Keratinocyte (primary cell): Measurements from ENCODE around the gene TFCP2L1. TPM values are rescaled to one million over a fixed set of nuclear protein-coding genes. Genes with fewer than 3 reads are reported as not detected.
"Not testable (repeated sequence)": the region's sequence is repeated elsewhere in the genome, so short reads cannot be mapped to it uniquely, and the experiment has no call there.

Source experiments
- DNase-seq: peaks from one replicate; pipeline ENCODE4 v3.0.0-alpha.2; 2011; ENCODE audit warnings: low read depth, missing footprints, low spot score
- FAIRE-seq: peaks from 2 replicates; lab custom pipeline; 2011; peaks lifted over from hg19 to GRCh38; lab: Jason Lieb, UNC
- H2AFZ ChIP-seq: 2 replicates; pipeline ENCODE4 v1.6.0; 2012; ENCODE audit warnings: low read length, control low read depth, inconsistent platforms; ENCODE audit not compliant: control insufficient read depth
- H3K27ac ChIP-seq: 2 replicates; pipeline ENCODE4 v1.5.1; 2011; ENCODE audit warnings: low read length; ENCODE audit not compliant: control insufficient read depth, insufficient read depth
- H3K27me3 ChIP-seq: 3 replicates; pipeline ENCODE4 v1.6.0; 2011; ENCODE audit warnings: low read length; ENCODE audit not compliant: control insufficient read depth, insufficient read depth; ENCODE audit errors: extremely low read depth
- H3K36me3 ChIP-seq, 2 experiments: 2 replicates in 1 of 2; 3 replicates in 1 of 2; pipeline ENCODE4 v1.5.1; 2011; ENCODE audit warnings: low read length in 2 of 2, mild to moderate bottlenecking in 1 of 2; ENCODE audit not compliant: control insufficient read depth in 2 of 2, insufficient read depth in 2 of 2; ENCODE audit errors: extremely low read depth in 1 of 2
- H3K4me1 ChIP-seq: 3 replicates; pipeline ENCODE4 v1.5.1; 2011; ENCODE audit warnings: low read length; ENCODE audit not compliant: control insufficient read depth, insufficient read depth; ENCODE audit errors: extremely low read depth
- H3K4me2 ChIP-seq: 3 replicates; pipeline ENCODE4 v1.6.0; 2011; ENCODE audit warnings: low read depth, low read length; ENCODE audit not compliant: control insufficient read depth, insufficient read depth; ENCODE audit errors: extremely low read depth
- H3K4me3 ChIP-seq, 3 experiments: fragments of 200-600 bp in 1 of 3; sonication (generic) in 1 of 3; 2 replicates in 2 of 3; 3 replicates in 1 of 3; pipeline ENCODE4 v1.5.1; 2011 to 2016; ENCODE audit warnings: low read length in 3 of 3, mild to moderate bottlenecking in 3 of 3, control low read depth in 2 of 3, inconsistent platforms in 1 of 3, low read depth in 1 of 3, mixed read lengths in 1 of 3, mixed run types in 1 of 3, moderate library complexity in 1 of 3; ENCODE audit not compliant: control insufficient read depth in 2 of 3, insufficient read depth in 2 of 3; ENCODE audit errors: extremely low read depth in 1 of 3
- H3K79me2 ChIP-seq: 2 replicates; pipeline ENCODE4 v1.6.0; 2012; ENCODE audit warnings: low read length; ENCODE audit not compliant: control insufficient read depth, insufficient read depth
- H3K9ac ChIP-seq: 3 replicates; pipeline ENCODE4 v1.6.0; 2011; ENCODE audit warnings: low read length; ENCODE audit not compliant: control insufficient read depth, insufficient read depth; ENCODE audit errors: extremely low read depth
- H3K9me1 ChIP-seq: 3 replicates; pipeline ENCODE4 v1.6.0; 2011; ENCODE audit warnings: low read length; ENCODE audit not compliant: control insufficient read depth, insufficient read depth; ENCODE audit errors: extremely low read depth
- H3K9me3 ChIP-seq: 2 replicates; pipeline ENCODE4 v1.5.1; 2012; ENCODE audit warnings: low read depth, low read length; ENCODE audit not compliant: control insufficient read depth
- H4K20me1 ChIP-seq: 3 replicates; pipeline ENCODE4 v1.6.0; 2011; ENCODE audit warnings: low read length; ENCODE audit not compliant: control insufficient read depth, insufficient read depth; ENCODE audit errors: extremely low read depth
- EZH2 ChIP-seq: IDR thresholded peaks from one replicate; pipeline ENCODE4 v1.6.1; 2012; ENCODE audit warnings: inconsistent platforms, mild to moderate bottlenecking, low read length, moderate library complexity
- dilution Hi-C: fragments of 300-500 bp; cut with MboI; formaldehyde crosslinking; loops from one replicate; pipeline ENCODE4 v1.7.0; 2020; ENCODE audit warnings: low sequenced_read_pairs; ENCODE audit not compliant: extremely low pct_ligation_motif_present
- polyA plus RNA-seq, 5 experiments: library from polyadenylated mRNA; depleted of rRNA in 3 of 5; stranded (reverse) in 3 of 5; stranded (forward) in 1 of 5; unstranded in 1 of 5; fragments of >200 nt; gene quantifications; 1 replicate in 1 of 5; 2 replicates in 3 of 5; 3 replicates in 1 of 5; pipeline versions ENCODE4 v1.2.1 to v1.2.3, GENCODE V29; 2011 to 2012; ENCODE audit warnings: missing spikeins in 2 of 5, low read depth in 1 of 5, low replicate concordance in 1 of 5
- TF ChIP-seq, protein P1 (sequence below), 3 experiments: IDR thresholded peaks in 1 of 3; conservative IDR thresholded peaks in 1 of 3; optimal IDR thresholded peaks in 1 of 3; 2 replicates in 2 of 3; 3 replicates in 1 of 3; pipeline versions ENCODE3 to v1.5.1; 2011; ENCODE audit warnings: low read length in 3 of 3, mild to moderate bottlenecking in 3 of 3, moderate library complexity in 2 of 3, control low read depth in 1 of 3, inconsistent platforms in 1 of 3; ENCODE audit not compliant: insufficient read depth in 2 of 3; ENCODE audit errors: extremely low read depth in 1 of 3

TFCP2L1 gene
- polyA plus RNA-seq, 1 donor (not counting 4 experiments of a cell fraction or from before 2014, with no cell fraction given), result 29.4 TPM

DNA sequence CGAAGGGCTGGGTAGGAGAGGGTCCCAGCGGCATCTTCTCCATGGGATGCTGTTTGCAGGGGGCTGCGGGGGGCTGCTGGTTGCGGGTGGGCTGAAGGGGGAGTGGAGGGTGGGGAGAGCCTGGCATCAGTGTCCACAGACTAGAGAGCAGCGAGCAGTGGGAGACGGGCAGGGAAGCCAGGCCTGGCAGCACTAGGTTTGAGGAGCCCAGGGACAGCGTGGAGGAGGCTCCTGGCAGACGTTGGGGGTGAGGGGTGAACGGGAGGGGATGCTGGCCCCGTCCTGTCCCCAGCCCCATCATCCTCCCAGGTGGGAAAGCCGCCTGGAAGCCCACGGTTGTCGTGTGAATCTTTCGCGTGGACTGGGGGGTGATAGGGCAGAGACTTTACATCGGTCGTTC lies 48.2 kb upstream of the TFCP2L1 start:
- Histone ChIP-seq H2AFZ (no peak overlapping the region), H3K27ac (no peak overlapping the region), H4K20me1 (no peaks in the 10 kb centered on the region), H3K4me1 (peaks cover 10% of the 10 kb centered on the region), H3K27me3 (no peaks in the 10 kb centered on the region), H3K9me1 (peaks cover 2% of the 10 kb centered on the region), H3K4me2 (no peak overlapping the region), H3K36me3 (no peaks in the 10 kb centered on the region), H3K79me2 (no peaks in the 10 kb centered on the region), H3K9ac (no peak overlapping the region), H3K4me3 (no peak overlapping the region), H3K9me3 (no peaks in the 10 kb centered on the region)
- DNase-seq, result no peak
- FAIRE-seq, result no peak
- TF ChIP-seq, protein P1, sequence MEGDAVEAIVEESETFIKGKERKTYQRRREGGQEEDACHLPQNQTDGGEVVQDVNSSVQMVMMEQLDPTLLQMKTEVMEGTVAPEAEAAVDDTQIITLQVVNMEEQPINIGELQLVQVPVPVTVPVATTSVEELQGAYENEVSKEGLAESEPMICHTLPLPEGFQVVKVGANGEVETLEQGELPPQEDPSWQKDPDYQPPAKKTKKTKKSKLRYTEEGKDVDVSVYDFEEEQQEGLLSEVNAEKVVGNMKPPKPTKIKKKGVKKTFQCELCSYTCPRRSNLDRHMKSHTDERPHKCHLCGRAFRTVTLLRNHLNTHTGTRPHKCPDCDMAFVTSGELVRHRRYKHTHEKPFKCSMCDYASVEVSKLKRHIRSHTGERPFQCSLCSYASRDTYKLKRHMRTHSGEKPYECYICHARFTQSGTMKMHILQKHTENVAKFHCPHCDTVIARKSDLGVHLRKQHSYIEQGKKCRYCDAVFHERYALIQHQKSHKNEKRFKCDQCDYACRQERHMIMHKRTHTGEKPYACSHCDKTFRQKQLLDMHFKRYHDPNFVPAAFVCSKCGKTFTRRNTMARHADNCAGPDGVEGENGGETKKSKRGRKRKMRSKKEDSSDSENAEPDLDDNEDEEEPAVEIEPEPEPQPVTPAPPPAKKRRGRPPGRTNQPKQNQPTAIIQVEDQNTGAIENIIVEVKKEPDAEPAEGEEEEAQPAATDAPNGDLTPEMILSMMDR (optimal IDR thresholded peaks at IDR 0.05 in 1 of 3, IDR thresholded peaks at IDR 0.05 in 1 of 3, conservative IDR thresholded peaks at IDR 0.05 in 1 of 3; ENCODE audit: extremely low read depth in 1 of 3, insufficient read depth in 2 of 3, low read length in 3 of 3), result no peak
- TF ChIP-seq EZH2, result no peak
- dilution Hi-C loops, result no loop called here

DNA sequence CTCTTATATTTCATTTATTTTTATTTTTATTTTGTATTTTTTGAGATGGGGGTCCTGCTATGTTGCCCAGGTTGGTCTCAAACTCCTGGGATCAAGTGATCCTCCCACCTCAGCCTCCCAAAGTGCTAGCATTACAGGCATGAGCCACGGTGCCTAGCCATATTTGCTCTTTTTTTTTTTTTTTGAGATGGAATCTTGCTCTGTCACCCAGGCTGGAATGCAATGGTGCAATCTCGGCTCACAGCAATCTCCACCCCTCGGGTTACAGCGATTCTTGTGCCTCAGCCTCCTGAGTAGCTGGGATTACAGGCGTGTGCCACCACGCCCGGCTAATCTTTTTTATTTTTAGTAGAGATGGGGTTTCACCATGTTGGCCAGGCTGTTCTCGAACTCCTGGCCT lies 46.3 kb upstream of the TFCP2L1 start:
- H3K27ac ChIP-seq, DNase-seq, H3K9me1 ChIP-seq, H4K20me1 ChIP-seq, H3K79me2 ChIP-seq, H3K4me2 ChIP-seq, H2AFZ ChIP-seq, H3K36me3 ChIP-seq, H3K9me3 ChIP-seq, H3K27me3 ChIP-seq, dilution Hi-C loops, H3K4me3 ChIP-seq, H3K9ac ChIP-seq, FAIRE-seq, H3K4me1 ChIP-seq: not testable (repeated sequence)

DNA sequence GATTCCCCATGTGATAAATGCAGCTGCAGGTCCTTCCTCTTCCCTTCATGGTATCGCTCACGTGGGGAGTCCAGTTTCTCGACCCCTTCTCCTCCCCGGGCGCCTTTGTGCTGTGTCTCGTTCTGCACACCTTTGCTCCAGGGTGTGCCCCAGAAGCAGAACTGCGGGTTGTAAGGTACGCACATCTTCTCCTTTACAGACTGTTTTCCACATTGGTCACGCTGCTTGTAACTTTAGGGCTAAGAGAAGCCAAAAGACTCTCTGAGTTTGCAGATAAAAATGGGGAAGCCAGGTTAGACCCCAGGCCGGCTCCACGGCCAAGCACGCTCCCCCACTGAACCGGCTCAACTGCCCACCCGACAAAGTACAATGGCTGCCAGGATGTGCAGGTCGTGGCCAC lies 45.9 kb upstream of the TFCP2L1 start:
- no peak for FAIRE-seq
- H3K9me3 ChIP-seq, result no peaks in the 10 kb centered on the region
- TF ChIP-seq, protein P1 (optimal IDR thresholded peaks at IDR 0.05 in 1 of 3, IDR thresholded peaks at IDR 0.05 in 1 of 3, conservative IDR thresholded peaks at IDR 0.05 in 1 of 3; ENCODE audit: extremely low read depth in 1 of 3, insufficient read depth in 2 of 3, low read length in 3 of 3), result no peak
- no peak for TF ChIP-seq EZH2
- DNase-seq, result no peak
- no peaks in the 10 kb centered on the region for H3K36me3 ChIP-seq
- no peak overlapping the region for H3K9ac ChIP-seq
- H3K4me2 ChIP-seq, result no peak overlapping the region
- no peak overlapping the region for H3K27ac ChIP-seq
- H2AFZ ChIP-seq, result no peak overlapping the region
- dilution Hi-C loops, result no loop called here
- peaks cover 7% of the 10 kb centered on the region for H3K4me1 ChIP-seq
- H3K79me2 ChIP-seq, result no peaks in the 10 kb centered on the region
- H3K9me1 ChIP-seq, result peaks cover 2% of the 10 kb centered on the region
- H3K4me3 ChIP-seq, result no peak overlapping the region
- no peaks in the 10 kb centered on the region for H3K27me3 ChIP-seq
- H4K20me1 ChIP-seq, result no peaks in the 10 kb centered on the region
